ENCODE data around the gene AZU1. TPM values are rescaled to one million over a fixed set of nuclear protein-coding genes. Genes with fewer than 3 reads are reported as not detected.

AZU1 gene
- total RNA-seq, 1 experiment from 2014 or later = 1.6 TPM

- H3K79me1 ChIP-seq (ENCODE audit: insufficient read depth, low read depth, low read length, poor library complexity, severe bottlenecking) = no peaks in the 10 kb centered on the region
- H3K4me2 ChIP-seq (ENCODE audit: insufficient read depth, insufficient read length, low read length) = no peak overlapping the region
- no peak overlapping the region for H3K14ac ChIP-seq (ENCODE audit: insufficient read depth, low read length)
- no peaks in the 10 kb centered on the region for H3K9me3 ChIP-seq (ENCODE audit: control insufficient read depth, low read depth, low read length)
- no peak overlapping the region for H3K27ac ChIP-seq (ENCODE audit: insufficient read length, low read depth, low read length)
- H2AK5ac ChIP-seq (ENCODE audit: insufficient read length, low read length) = no peak overlapping the region
- H2BK5ac ChIP-seq (ENCODE audit: insufficient read length, low read length) = no peak overlapping the region
- H3K9ac ChIP-seq (ENCODE audit: extremely low read depth, insufficient read length, low read length) = no peak overlapping the region
- H3K27ac Mint-ChIP-seq = no peak overlapping the region
- H3K23ac ChIP-seq (ENCODE audit: insufficient read length, low read depth, low read length) = no peak overlapping the region
- H2BK12ac ChIP-seq (ENCODE audit: insufficient read length, low read depth, low read length) = no peak overlapping the region
- no peak overlapping the region; a peak in 1 of 5 replicates for H3K4me3 Mint-ChIP-seq
- H3K4me1 ChIP-seq (ENCODE audit: insufficient read depth, low read length) = no peaks in the 10 kb centered on the region
- no peak overlapping the region for H3T11ph ChIP-seq (ENCODE audit: low read length)
- H2BK20ac ChIP-seq (ENCODE audit: low read depth, low read length, poor library complexity, severe bottlenecking) = no peak overlapping the region
- no peak for DNase-seq
- no peak for TF ChIP-seq CTCF (conservative IDR thresholded peaks at IDR 0.05)
- no peak overlapping the region for H2BK15ac ChIP-seq (ENCODE audit: low read depth, low read length)
- no peak overlapping the region for H4K91ac ChIP-seq (ENCODE audit: insufficient read length, low read depth, low read length)
- no peak overlapping the region for H2AFZ ChIP-seq (ENCODE audit: low read length)
- H4K20me1 ChIP-seq (ENCODE audit: control insufficient read depth, insufficient read depth, insufficient read length) = no peaks in the 10 kb centered on the region
- no peak overlapping the region for H3K18ac ChIP-seq (ENCODE audit: insufficient read length, low read depth, low read length)
- H3K27me3 Mint-ChIP-seq (ENCODE audit: low read depth) = no peaks in the 10 kb centered on the region; the same call in 1 of the 2 replicates
- H4K5ac ChIP-seq (ENCODE audit: insufficient read length, low read depth, low read length) = no peak overlapping the region
- no peak overlapping the region for H3K56ac ChIP-seq (ENCODE audit: insufficient read length, low read depth, low read length)
- no peak overlapping the region for H3K4ac ChIP-seq (ENCODE audit: low read depth, low read length)
- H3K9me3 Mint-ChIP-seq = peaks cover 6 to 7% of the 10 kb centered on the region in 2 experiments
- H3K27me3 ChIP-seq (ENCODE audit: insufficient read depth, low read length) = no peaks in the 10 kb centered on the region
- no peak overlapping the region for H4K8ac ChIP-seq (replicated peaks; ENCODE audit: insufficient read length, low read depth, low read length)
- peaks cover 21 to 45% (median 33%) of the 10 kb centered on the region in 3 experiments for H3K36me3 Mint-ChIP-seq (ENCODE audit: insufficient read depth in 1 of 3, low read depth in 3 of 3)
- H3K4me1 Mint-ChIP-seq = peaks cover 0 to 5% of the 10 kb centered on the region in 2 experiments; a peak in 1 of 4 replicates
- WGBS (ENCODE audit: extremely low coverage, insufficient read length, low lambda C conversion rate) = no CpG with 5 or more reads among the region's 28 CpGs
- H3K79me2 ChIP-seq (ENCODE audit: insufficient read depth, low read length) = no peaks in the 10 kb centered on the region
- peaks cover 3% of the 10 kb centered on the region for H3K23me2 ChIP-seq (ENCODE audit: insufficient read length, low read depth, low read length, poor library complexity, severe bottlenecking)
- H2BK120ac ChIP-seq (ENCODE audit: low read depth, low read length, poor library complexity, severe bottlenecking) = no peak overlapping the region
These were observed 47.7 kb downstream of the AZU1 start for GRCh38 chr19:875265-875879.
